OCI-LY3 (cell line): ENCODE results near the gene DISP2.

Experiments used
- CTCF ChIP-seq: fragments of 200-600, 300-600 bp; sonication (generic); IDR thresholded peaks from 2 replicates; pipeline ENCODE4 v1.5.1; 2014; ENCODE audit warnings: antibody characterized with exemption, low read length, low read depth
- EZH2phosphoT487 ChIP-seq: fragments of 200-600 bp; shearing (Covaris generic); IDR thresholded peaks from 2 replicates; pipeline ENCODE4 v1.6.1; 2018; ENCODE audit warnings: antibody characterized with exemption, mixed run types, low read depth

- TF ChIP-seq EZH2phosphoT487 (no peak), CTCF (peak; percentile 86)
Measured at GRCh38 chr15:40310001-40310959, 47.7 kb upstream of the DISP2 start.
